Retinal pigment epithelial cell (primary cell): ENCODE data around the gene FAM120B.

ENCODE experiments used
- DNase-seq: peaks from one replicate; pipeline ENCODE4 v3.0.0-alpha.2; 2010; ENCODE audit warnings: low read depth
- H3K4me3 ChIP-seq: 2 replicates; pipeline ENCODE4 v1.5.1; 2011; ENCODE audit warnings: mild to moderate bottlenecking, low read length, control low read depth, moderate library complexity
- CTCF ChIP-seq: conservative IDR thresholded peaks from 2 replicates; pipeline ENCODE4 v1.5.1; 2011; ENCODE audit warnings: low read depth, low read length, control low read depth, inconsistent platforms

The FAM120B gene

GRCh38 chr6:170421921-170422320 is 115.4 kb downstream of the FAM120B start:
- TF ChIP-seq CTCF = no peak

GRCh38 chr6:170423030-170423429 is 116.5 kb downstream of the FAM120B start:
- peak overlapping the region; percentile 40 for H3K4me3 ChIP-seq
- no peak for TF ChIP-seq CTCF
- DNase-seq = no peak

More at GRCh38 chr6:170421921-170422320, 115.4 kb downstream of the FAM120B start:
- DNase-seq = no peak
- H3K4me3 ChIP-seq = no peak overlapping the region

- no peak overlapping the region for H3K4me3 ChIP-seq
- no peak for TF ChIP-seq CTCF
- DNase-seq = no peak
Measured at GRCh38 chr6:170423814-170424603, 117.5 kb downstream of the FAM120B start.

- DNase-seq = no peak
- H3K4me3 ChIP-seq = no peak overlapping the region
- TF ChIP-seq CTCF = no peak
Measured at GRCh38 chr6:170424604-170425126, 118.1 kb downstream of the FAM120B start.

GRCh38 chr6:170429450-170429849 is 122.9 kb downstream of the FAM120B start:
- DNase-seq = no peak
- no peak for TF ChIP-seq CTCF
- H3K4me3 ChIP-seq = no peak overlapping the region

GRCh38 chr6:170433163-170434116 is 126.9 kb downstream of the FAM120B start:
- no peak for DNase-seq

More at GRCh38 chr6:170433163-170434116, 126.9 kb downstream of the FAM120B start:
- H3K4me3 ChIP-seq = no peak overlapping the region
- TF ChIP-seq CTCF = no peak
